ENCODE data around the gene GNG8. TPM values are rescaled to one million over a fixed set of nuclear protein-coding genes. Genes with fewer than 3 reads are reported as not detected.

GNG8 gene
- not detected in 2 replicates for total RNA-seq (2014; rRNA removed; shearing (Covaris generic))

DNA sequence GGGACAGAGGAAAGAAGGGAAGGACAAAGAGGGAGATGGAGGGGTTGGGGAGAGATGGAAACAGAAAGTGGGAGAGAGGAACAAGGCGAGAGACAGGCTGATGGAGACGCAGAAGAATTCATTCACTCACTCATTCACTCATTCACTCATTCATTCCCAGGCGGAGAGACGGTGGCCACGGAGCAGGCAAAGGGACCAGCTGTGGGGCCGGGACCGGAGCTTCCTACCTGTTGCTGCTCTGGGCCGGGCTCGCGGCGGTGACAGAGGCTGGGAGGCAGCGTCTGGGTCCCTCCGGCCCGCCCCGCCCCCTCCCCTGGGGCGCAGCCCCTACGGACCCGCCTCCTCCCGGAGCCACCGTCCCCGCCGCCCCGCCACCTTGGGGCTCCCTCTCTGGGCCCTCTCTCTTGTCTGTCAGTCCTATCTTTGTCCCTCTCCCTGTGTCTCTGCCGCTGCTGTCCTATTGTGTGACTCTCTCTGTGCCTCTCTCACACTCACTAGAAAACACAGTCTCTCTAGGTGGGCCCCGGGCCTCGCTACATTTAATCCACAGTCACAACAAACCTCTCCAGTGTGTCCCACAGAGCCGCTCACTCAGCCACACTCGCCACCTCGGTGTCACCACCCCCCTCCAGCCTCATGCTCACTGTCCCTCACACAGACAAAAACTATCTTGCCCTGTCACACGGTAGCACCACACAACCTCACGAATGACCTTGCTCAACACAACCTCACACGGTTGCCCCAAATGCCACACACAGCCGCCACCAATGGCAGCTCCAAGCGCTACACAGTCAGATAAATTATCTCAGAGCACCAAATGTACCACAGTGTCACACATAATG, at the start of gene GNG8:
GNG8 (minus strand) TSS at position 283 of the 842 bp plus-strand sequence. CDS start 1,520 bp downstream, outside the sequence.
- peaks cover 9% of the 10 kb centered on the region for H3K4me1 ChIP-seq
- H3K27me3 ChIP-seq = peaks cover 7% of the 10 kb centered on the region; the same call in 1 of the 2 replicates
- H3K4me3 ChIP-seq = no peak within 1 kb of the TSS
- no peak within 1 kb of the TSS for H3K27ac ChIP-seq
- H3K36me3 ChIP-seq = no peaks in the 10 kb centered on the region
- no peak for DNase-seq
- no peaks in the 10 kb centered on the region for H3K9me3 ChIP-seq (replicated peaks)

DNA sequence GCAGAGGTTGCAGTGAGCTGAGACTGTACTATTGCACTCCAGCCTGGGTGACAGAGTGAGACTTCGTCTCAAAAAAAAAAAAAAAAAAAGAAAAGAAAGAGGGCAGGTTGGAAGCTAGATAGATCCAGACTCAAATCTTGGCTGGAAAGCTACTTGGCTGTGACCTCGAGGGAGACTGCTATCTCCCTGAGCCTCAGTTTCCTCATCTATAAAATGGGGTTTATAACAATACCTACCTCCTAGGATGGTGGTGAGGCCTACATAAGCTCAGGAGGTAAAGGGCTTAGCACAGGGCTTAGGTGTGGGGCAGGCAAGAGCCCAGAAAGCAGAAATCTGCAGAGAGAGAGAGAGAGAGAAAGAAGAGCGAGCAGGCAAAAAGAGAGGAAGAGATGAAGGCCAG, 49.2 kb upstream of the GNG8 start:
- Histone ChIP-seq H3K36me3 (peaks cover 9% of the 10 kb centered on the region; the same call in 1 of the 2 replicates), H3K27ac (no peak overlapping the region), H3K4me3 (no peak overlapping the region), H3K27me3 (no peaks in the 10 kb centered on the region), H3K9me3 (replicated peaks) (no peaks in the 10 kb centered on the region), H3K4me1 (no peaks in the 10 kb centered on the region)
- DNase-seq = no peak

DNA sequence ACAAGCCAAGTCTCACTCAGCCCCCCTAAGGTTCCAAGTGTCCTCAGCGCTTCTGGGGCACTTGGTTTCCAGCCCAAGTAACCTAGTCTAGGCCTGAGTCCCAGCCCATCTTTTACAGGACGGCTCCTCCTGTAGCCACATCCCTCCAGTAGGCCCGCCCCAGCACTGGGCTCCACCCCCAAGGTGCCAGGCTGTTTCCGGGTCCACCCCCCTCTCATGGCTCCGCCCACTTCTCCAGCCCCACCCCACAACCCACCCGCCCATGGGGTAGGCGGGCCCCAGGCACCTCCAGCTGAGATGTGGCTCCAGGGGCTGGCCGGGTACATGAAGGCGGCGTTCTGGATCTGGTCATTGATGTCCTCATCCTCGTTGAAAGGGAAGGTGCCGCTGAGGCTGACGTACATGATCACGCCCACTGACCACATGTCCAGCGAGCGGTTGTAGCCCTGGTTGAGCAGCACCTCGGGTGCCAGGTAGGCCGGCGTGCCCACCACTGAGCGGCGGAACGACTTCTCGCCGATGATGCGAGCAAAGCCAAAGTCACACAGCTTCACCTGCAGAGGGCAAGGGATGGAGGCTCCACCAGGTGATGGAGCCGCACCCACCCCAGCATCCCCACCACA, 42.2 kb upstream of the GNG8 start:
- H3K27me3 ChIP-seq = no peaks in the 10 kb centered on the region
- H3K36me3 ChIP-seq = 0 out of 2 replicates have a peak, but pooled peaks cover 5% of the 10 kb centered on the region
- H3K9me3 ChIP-seq (replicated peaks) = no peaks in the 10 kb centered on the region
- no peaks in the 10 kb centered on the region for H3K4me1 ChIP-seq
- no peak overlapping the region for H3K27ac ChIP-seq
- H3K4me3 ChIP-seq = no peak overlapping the region
- peak; percentile 52 to 56 for DNase-seq

DNA sequence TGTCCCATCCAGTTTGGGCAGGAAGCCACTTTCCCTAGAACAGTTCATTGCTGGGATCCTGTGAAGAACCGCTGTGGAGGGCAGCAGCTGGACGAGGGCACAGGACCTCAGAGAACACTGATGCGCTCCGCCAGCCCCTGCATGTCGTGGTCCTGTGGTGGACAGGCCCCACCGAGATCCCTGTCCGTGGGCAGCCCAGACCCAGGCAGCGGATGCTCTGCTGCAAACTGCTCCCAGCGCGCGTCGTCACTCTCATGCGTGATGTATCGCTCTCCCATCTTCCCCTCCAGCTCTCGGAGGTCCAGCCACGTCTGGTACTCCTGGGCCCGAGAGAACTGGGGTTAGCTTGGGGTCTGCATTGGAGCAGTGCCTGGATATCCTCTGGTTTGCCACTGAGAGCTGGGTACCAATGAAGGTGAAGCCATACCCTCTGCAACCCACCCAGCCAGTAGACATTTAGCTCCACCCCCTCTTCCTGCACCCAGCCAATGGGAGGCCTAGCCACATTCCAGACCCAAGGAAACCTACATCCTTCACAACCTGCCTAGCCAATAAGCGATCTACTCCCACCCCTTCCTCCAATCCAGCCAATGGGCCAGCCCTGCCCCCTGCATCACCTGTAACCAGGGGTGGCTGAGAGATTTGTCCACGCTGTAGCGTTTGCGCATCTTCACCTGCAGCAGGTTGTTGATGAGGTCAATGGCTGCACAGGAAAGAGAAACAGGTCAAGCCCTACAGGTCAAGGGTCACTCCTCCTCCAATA, 38.6 kb upstream of the GNG8 start:
- 0 out of 2 replicates have a peak, but pooled peaks cover 5% of the 10 kb centered on the region for H3K36me3 ChIP-seq
- peak in 1 of 2 experiments; percentile 50 for DNase-seq
- no peaks in the 10 kb centered on the region for H3K4me1 ChIP-seq
- H3K27me3 ChIP-seq = no peaks in the 10 kb centered on the region
- H3K27ac ChIP-seq = no peak overlapping the region
- H3K9me3 ChIP-seq (replicated peaks) = no peaks in the 10 kb centered on the region
- H3K4me3 ChIP-seq = no peak overlapping the region

DNA sequence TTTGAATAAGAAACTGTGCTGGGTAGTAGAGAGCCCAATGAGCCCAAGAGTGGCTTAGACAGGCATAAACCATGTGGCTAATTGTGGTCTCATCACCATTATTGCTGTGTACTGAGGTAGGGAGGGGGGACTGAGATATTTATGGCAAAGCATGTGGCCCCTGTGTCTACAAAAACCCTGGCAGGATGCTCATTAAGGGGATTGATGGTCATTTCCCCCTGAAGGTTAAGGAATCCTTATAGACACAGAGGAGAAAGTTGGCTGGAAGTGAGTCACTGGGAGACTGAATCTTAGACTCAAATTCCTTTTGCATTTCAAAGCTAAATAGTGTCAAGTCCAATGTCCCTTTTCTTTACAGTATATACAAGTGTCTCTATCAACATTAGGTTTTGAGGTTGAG, 34.8 kb upstream of the GNG8 start:
- no peak overlapping the region for H3K27ac ChIP-seq

DNA sequence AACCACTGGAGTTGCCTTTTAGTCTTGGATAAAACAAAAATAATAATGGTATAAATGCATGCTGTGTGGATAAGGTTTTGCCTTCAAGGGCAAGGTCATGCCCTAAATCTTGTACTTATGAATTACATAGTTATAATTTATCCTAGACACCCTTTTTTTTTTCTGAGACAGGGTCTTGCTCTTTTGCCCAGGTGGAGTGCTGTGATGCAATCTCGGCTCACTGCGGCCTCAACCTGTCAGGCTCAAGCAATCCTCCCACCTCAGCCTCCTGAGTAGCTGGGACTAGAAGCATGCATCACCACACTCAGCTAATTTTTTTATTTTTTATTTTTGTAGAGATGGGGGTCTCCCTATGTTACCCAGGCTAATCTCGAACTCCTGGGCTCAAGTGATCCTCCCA, 32.7 kb upstream of the GNG8 start:
- Histone ChIP-seq H3K27me3 (no peaks in the 10 kb centered on the region; the same call in 1 of the 2 replicates), H3K27ac (no peak overlapping the region), H3K4me1 (no peaks in the 10 kb centered on the region), H3K36me3 (no peaks in the 10 kb centered on the region), H3K9me3 (replicated peaks) (no peaks in the 10 kb centered on the region), H3K4me3 (no peak overlapping the region)
- no peak for DNase-seq

More for the DNA sequence above, 34.8 kb upstream of the GNG8 start:
- Histone ChIP-seq H3K4me3 (no peak overlapping the region), H3K36me3 (no peaks in the 10 kb centered on the region), H3K27me3 (no peaks in the 10 kb centered on the region; the same call in 1 of the 2 replicates), H3K9me3 (replicated peaks) (no peaks in the 10 kb centered on the region), H3K4me1 (no peaks in the 10 kb centered on the region)
- no peak for DNase-seq

DNA sequence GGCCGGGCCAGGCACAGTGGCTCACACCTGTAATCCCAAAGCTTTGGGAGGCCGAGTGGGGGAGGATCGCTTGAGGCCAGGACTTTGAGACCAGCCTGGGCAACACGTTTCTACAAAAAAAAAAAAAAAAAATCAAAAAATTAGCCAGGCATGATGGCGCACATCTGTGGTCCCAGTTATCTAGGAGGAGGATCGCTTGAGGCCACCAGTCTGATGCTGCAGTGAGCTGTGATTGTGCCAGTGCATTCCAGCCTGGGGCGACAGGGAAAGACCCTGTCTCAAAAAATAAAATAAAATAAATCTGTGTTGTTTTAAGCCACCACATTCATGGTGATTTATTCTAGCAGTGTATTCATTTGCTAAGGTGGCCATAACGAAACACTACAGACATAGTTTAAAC, 29.1 kb upstream of the GNG8 start:
- Histone ChIP-seq H3K4me1 (peaks cover 6% of the 10 kb centered on the region; the same call in 1 of the 2 replicates), H3K27me3 (no peaks in the 10 kb centered on the region; the same call in 1 of the 2 replicates), H3K4me3 (no peak overlapping the region), H3K36me3 (no peaks in the 10 kb centered on the region), H3K9me3 (replicated peaks) (no peaks in the 10 kb centered on the region), H3K27ac (no peak overlapping the region)
- DNase-seq = no peak

DNA sequence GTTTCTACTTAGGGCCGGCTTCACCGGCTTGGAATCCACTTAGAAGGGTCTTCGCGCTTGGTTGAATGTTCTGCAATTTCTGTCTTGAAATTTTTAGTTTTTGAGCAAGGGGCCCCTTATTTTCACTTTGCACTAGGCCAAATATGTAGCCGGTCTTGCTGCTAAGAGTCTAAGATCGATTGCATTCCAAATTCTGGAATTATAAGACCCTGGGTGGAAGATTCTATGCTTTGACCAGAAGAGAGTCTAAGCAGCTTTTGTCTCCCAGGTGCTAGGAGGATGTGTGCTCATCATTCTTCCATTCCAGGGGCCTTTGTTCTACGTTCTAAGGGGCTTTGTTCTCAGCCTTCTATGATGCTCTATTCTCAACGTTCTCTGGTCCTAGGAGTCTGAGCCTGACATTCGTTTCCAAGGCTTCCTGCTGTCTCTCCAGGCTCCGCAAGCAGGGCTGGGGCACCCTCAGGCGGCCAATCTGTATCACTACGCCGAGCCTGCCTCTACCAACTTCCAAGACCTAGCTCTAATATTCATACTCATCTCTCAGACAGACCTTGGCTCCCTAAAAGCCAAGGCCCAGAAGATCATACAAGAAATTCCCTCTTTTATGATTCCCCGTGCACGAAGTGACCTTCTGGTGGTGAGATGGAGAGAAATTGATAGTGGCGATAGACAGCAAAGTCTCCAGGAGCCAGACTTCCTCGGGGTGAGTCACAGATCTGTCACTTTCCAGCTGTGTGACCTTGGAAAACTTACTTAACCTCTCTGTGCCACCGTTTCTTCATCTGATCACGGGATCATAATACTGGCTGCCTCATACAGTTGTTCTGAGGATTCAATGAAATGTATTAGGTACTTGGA, 26.0 kb upstream of the GNG8 start:
- Histone ChIP-seq H3K27ac (no peak overlapping the region; the same call in 1 of the 2 replicates), H3K4me3 (peak overlapping the region; percentile 21; the same call in 1 of the 2 replicates), H3K4me1 (peaks cover 8% of the 10 kb centered on the region; the same call in 1 of the 2 replicates), H3K36me3 (no peaks in the 10 kb centered on the region), H3K27me3 (no peaks in the 10 kb centered on the region; the same call in 1 of the 2 replicates), H3K9me3 (replicated peaks) (no peaks in the 10 kb centered on the region)
- peak; percentile 86 to 88 for DNase-seq

DNA sequence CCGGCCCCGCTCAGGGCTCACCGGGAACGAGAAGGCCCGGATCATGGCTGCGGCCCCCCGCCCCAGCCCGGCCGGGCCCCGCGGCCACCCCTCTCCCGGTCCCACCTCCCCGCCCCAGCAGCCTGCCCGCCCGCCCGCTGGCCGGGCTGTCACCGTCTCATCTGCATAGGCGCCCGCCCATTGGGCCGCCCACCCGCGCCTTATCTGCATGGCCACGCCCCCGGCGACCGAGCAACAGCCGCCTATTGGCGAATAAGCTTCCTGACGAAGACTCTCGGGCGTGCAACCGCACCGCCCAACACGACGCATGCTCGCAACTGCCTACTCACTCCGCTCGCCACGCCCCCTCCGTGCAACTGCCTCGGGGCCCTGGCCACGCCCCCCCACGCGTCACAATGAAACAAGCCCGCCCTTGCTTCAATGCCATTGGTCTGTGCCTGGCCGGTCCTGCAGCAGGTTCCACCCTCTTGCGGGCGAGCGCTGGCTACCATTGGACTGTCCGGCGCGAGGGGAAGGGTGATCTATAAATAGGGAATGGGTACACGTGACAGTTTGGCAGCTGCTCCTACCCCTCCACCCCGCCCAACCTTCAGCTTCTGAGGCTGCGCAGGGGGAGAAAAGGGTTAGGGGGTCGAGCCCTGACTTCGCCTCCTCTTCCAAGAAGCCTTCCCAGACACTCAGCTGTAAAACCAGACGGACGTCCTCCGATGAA, 25.2 kb upstream of the GNG8 start, which contains the start of gene DACT3:
DACT3 (minus strand) TSS at position 163 of the 712 bp plus-strand sequence; CDS start at position 45, 118 bp downstream.
- peak within 1 kb of the TSS; percentile 59 for H3K4me3 ChIP-seq
- peaks cover 8% of the 10 kb centered on the region; the same call in 1 of the 2 replicates for H3K4me1 ChIP-seq
- no peaks in the 10 kb centered on the region for H3K36me3 ChIP-seq
- H3K27ac ChIP-seq = no peak within 1 kb of the TSS; the same call in 1 of the 2 replicates
- no peaks in the 10 kb centered on the region for H3K9me3 ChIP-seq (replicated peaks)
- DNase-seq = peak; percentile 100
- H3K27me3 ChIP-seq = no peaks in the 10 kb centered on the region

DNA sequence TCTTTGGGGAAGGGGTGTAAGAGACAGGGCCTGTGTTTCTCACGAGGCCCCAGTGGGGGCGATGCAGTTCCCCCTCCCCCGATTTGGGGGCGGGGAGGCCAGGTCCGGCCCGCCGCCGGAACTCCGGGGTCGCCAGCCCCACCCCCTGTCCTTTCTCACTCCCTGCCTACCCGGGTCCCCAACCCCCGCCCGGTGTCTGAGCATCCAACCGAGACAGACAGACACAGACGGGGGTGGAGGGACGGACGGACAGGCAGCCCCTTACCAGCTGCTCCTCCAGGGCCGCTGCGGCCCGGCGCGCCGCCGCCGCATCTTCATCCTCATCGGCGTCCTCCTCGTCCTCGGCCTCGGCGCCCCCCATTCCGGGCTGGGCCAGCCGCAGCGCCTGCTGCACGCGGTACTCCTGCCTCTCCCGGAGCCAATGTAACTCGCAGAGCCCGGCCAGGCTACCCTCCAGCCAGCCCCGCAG, 24.6 kb upstream of the GNG8 start:
- Histone ChIP-seq H3K4me3 (peak overlapping the region; percentile 59), H3K9me3 (replicated peaks) (no peaks in the 10 kb centered on the region), H3K27me3 (no peaks in the 10 kb centered on the region), H3K4me1 (peaks cover 8% of the 10 kb centered on the region; the same call in 1 of the 2 replicates), H3K36me3 (no peaks in the 10 kb centered on the region), H3K27ac (no peak overlapping the region)
- no peak for DNase-seq

DNA sequence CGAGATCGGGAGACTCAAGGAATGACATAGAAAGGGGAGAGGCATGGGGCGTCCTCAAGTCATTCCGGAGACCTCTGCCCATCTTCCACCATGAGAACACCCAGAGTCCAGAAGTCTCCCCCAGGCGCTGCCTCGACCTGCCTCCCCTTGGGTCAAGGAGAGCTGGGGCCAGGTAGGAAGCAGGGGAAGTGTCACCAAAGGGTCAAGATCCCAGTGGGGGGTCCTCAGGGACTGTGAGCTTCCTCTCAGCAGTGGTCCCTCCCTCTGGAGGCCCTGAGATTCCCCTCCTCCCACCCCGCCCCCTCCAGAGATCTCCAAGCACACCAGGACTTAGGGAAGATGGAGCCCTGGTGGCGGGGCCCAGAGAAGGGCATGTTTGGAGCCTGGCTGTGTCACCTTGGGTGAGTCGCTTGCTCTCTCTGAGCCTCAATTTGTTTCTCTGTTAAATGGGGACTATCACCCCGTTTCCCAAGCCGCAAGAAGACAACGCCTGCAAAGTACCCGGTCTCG, 24.1 kb upstream of the GNG8 start:
- Histone ChIP-seq H3K4me1 (peaks cover 8% of the 10 kb centered on the region; the same call in 1 of the 2 replicates), H3K27ac (no peak overlapping the region), H3K36me3 (no peaks in the 10 kb centered on the region), H3K4me3 (peak overlapping the region; percentile 59), H3K9me3 (replicated peaks) (no peaks in the 10 kb centered on the region), H3K27me3 (no peaks in the 10 kb centered on the region)
- peak; percentile 42 to 48 for DNase-seq

DNA sequence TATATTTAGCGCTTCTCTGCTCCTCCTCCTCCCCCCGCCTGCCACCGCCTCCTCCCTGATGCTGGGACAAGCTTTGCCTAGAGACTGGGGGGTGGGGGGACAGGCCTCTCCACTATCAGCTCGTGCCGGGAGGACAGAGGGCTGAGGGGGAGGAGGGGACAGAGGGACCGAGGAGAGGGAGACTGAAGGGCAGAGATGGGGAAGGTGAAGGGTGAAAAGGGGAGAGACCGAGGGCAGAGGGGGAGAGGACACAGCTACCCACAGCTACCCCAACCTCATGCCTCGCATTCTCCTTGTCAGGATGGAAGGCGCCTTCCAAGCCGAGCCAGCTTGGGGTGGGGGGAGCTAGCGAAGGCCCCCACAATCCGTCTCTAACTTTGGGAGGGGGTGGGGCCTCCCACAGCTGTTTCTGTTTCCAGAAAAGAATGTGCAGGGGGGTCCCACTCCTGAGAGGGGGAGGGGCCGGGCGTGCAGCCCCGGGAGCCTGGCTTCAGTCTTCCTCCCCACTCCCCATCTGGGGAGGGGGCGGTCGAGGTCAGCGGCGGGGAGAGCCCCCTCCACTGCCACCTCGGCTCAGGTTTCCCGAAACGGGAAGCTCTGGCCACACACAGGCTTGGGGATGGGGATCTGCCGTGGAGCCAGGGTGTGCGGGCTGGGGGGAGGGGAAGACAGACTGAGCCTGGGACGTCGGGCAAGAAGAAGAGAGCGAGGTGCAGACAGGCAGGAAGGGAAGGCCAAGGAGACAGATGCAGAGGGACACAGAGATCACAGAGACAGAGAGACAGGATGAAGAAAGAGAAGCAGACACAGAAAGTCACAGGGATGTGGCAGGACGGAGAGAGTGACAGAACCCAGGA, 23.4 kb upstream of the GNG8 start:
- Histone ChIP-seq H3K4me1 (peaks cover 8% of the 10 kb centered on the region; the same call in 1 of the 2 replicates), H3K4me3 (peak overlapping the region; percentile 59), H3K27ac (no peak overlapping the region), H3K9me3 (replicated peaks) (no peaks in the 10 kb centered on the region), H3K27me3 (no peaks in the 10 kb centered on the region), H3K36me3 (no peaks in the 10 kb centered on the region)
- DNase-seq = peak; percentile 48 to 57
